HepG2 (cell line): ENCODE results near the gene MATR3. TPM values are rescaled to one million over a fixed set of nuclear protein-coding genes. Genes with fewer than 3 reads are reported as not detected.

ENCODE experiments used
- ATAC-seq: fragments of 200-7000 bp; cut with Tn5 transposase; 3 replicates; pipeline ENCODE4 v1.9.1; 2020; ENCODE audit warnings: mild to moderate bottlenecking, moderate library complexity
- BruUV-seq: library from RNA; stranded (reverse); fragments of 400-500 nt; replicated peaks from 2 replicates; lab custom pipeline; 2021; lab: Mats Ljungman, UMichigan
- CTCF ChIA-PET: fragments of 300-600 bp; formaldehyde crosslinking; extraction: SDS; loops from one replicate; lab custom pipeline; 2021; ENCODE audit warnings: low total read pairs, inconsistent platforms, low intra/inter-chr PET ratio; lab: Yijun Ruan, JAX
- POLR2A ChIA-PET: fragments of 350-600 bp; sonication (Branson Sonifier 250); formaldehyde crosslinking; loops from one replicate; lab custom pipeline; 2020; ENCODE audit warnings: antibody characterized with exemption, inconsistent platforms; lab: Yijun Ruan, JAX
- DNase-seq: peaks from one replicate; pipeline ENCODE4 v3.0.0-alpha.2; 2015; ENCODE audit warnings: low spot score
- FAIRE-seq: peaks from 3 replicates; lab custom pipeline; 2011; peaks lifted over from hg19 to GRCh38; lab: Jason Lieb, UNC
- H2AFZ ChIP-seq: one replicate; pipeline ENCODE4 v1.6.1; 2011; ENCODE audit warnings: low read length, inconsistent platforms
- H3K27ac ChIP-seq: fragments of 300-600 bp; 3 replicates; pipeline ENCODE4 v1.8.0; 2011; ENCODE audit warnings: mixed run types, mild to moderate bottlenecking, mixed read lengths, low read length, inconsistent platforms; ENCODE audit not compliant: insufficient read depth; ENCODE audit errors: extremely low read length
- H3K27me3 ChIP-seq, 2 experiments: fragments of 200-600 bp in 1 of 2; 2 replicates in 1 of 2; 3 replicates in 1 of 2; pipeline versions ENCODE4 v1.6.0 to v1.8.0; 2011; ENCODE audit warnings: low read length in 2 of 2, mild to moderate bottlenecking in 2 of 2, moderate library complexity in 2 of 2, inconsistent platforms in 1 of 2; ENCODE audit not compliant: insufficient read depth in 2 of 2, control insufficient read depth in 1 of 2
- H3K36me3 ChIP-seq, 2 experiments: fragments of 200-600 bp in 1 of 2; replicated peaks in 1 of 2; 2 replicates in 1 of 2; 3 replicates in 1 of 2; pipeline versions ENCODE4 v1.5.1 to v1.8.0; 2011; ENCODE audit warnings: low read length in 2 of 2, inconsistent platforms in 1 of 2; ENCODE audit not compliant: insufficient read depth in 2 of 2, control insufficient read depth in 1 of 2
- H3K4me1 ChIP-seq: 2 replicates; pipeline ENCODE4 v1.5.1; 2012; ENCODE audit warnings: low read length, inconsistent platforms; ENCODE audit not compliant: insufficient read depth
- H3K4me2 ChIP-seq: 2 replicates; pipeline ENCODE4 v1.6.0; 2011; ENCODE audit warnings: low read depth, low read length, inconsistent platforms
- H3K4me3 ChIP-seq, 3 experiments: fragments of 200-600 bp in 1 of 3; sonication (generic), shearing (Covaris generic) in 1 of 3; replicated peaks in 1 of 3; 2 replicates each; pipeline ENCODE4 v1.5.1; 2011 to 2016; ENCODE audit warnings: low read length in 3 of 3, inconsistent platforms in 2 of 3, low read depth in 2 of 3, mild to moderate bottlenecking in 2 of 3, control low read depth in 1 of 3, mixed read lengths in 1 of 3; ENCODE audit not compliant: insufficient read depth in 1 of 3
- H3K79me2 ChIP-seq: one replicate; pipeline ENCODE4 v1.6.1; 2011; ENCODE audit warnings: low read length, inconsistent platforms; ENCODE audit not compliant: insufficient read depth
- H3K9ac ChIP-seq: 2 replicates; pipeline ENCODE4 v1.6.0; 2011; ENCODE audit warnings: mild to moderate bottlenecking, low read depth, low read length, inconsistent platforms; ENCODE audit not compliant: insufficient read depth
- H3K9me3 ChIP-seq: 2 replicates; pipeline ENCODE4 v1.5.1; 2012; ENCODE audit warnings: mild to moderate bottlenecking, low read length
- H4K20me1 ChIP-seq: 2 replicates; pipeline ENCODE4 v1.6.0; 2011; ENCODE audit warnings: inconsistent platforms, mild to moderate bottlenecking, low read length, moderate library complexity; ENCODE audit not compliant: insufficient read depth
- CREB1 ChIP-seq, 2 experiments: fragments of 450-650 bp in 1 of 2; IDR thresholded peaks; 2 replicates each; pipeline ENCODE4 v1.6.1; 2016 to 2017; ENCODE audit warnings: control low read depth in 1 of 2, mild to moderate bottlenecking in 1 of 2, missing compliant biosample characterization in 1 of 2, missing genetic modification characterization in 1 of 2
- DBP ChIP-seq: sonication (generic); formaldehyde crosslinking; IDR thresholded peaks from 2 replicates; pipeline ENCODE4 v1.4.0; 2020; ENCODE audit warnings: missing genetic modification reagents; ENCODE audit errors: not compliant biosample characterization
- ISL2 ChIP-seq: sonication (generic); formaldehyde crosslinking; IDR thresholded peaks from 2 replicates; pipeline ENCODE4 v1.5.0; 2020; ENCODE audit warnings: missing genetic modification reagents
- NFE2 ChIP-seq: sonication (generic); formaldehyde crosslinking; IDR thresholded peaks from 2 replicates; pipeline ENCODE4 v1.4.0; 2020; ENCODE audit warnings: missing genetic modification reagents
- REXO4 ChIP-seq: sonication (generic); formaldehyde crosslinking; IDR thresholded peaks from 2 replicates; pipeline ENCODE4 v1.8.0; 2022; ENCODE audit warnings: missing genetic modification reagents, mild to moderate bottlenecking, borderline replicate concordance
- SRSF9 ChIP-seq: fragments of 200-400 bp; formaldehyde crosslinking; IDR thresholded peaks from 2 replicates; pipeline ENCODE4 v1.6.1; 2018; ENCODE audit warnings: borderline replicate concordance, mild to moderate bottlenecking, low read depth, low read length; ENCODE audit not compliant: insufficient read depth, poor library complexity, severe bottlenecking
- ZC3H13 ChIP-seq: sonication (generic); formaldehyde crosslinking; IDR thresholded peaks from 2 replicates; pipeline ENCODE4 v1.8.1; 2023; ENCODE audit warnings: mild to moderate bottlenecking, missing genetic modification reagents, moderate library complexity
- ZMYM2 ChIP-seq: sonication (generic); formaldehyde crosslinking; IDR thresholded peaks from 2 replicates; pipeline ENCODE4 v1.8.0; 2022; ENCODE audit warnings: mild to moderate bottlenecking, missing genetic modification reagents
- ZMYM4 ChIP-seq: sonication (generic); formaldehyde crosslinking; IDR thresholded peaks from 2 replicates; pipeline ENCODE4 v1.8.1; 2023; ENCODE audit warnings: mild to moderate bottlenecking, missing genetic modification reagents
- ZNF143 ChIP-seq: sonication (generic); formaldehyde crosslinking; IDR thresholded peaks from 2 replicates; pipeline ENCODE4 v1.4.0; 2020; ENCODE audit warnings: missing genetic modification reagents
- ZNF510 ChIP-seq: sonication (generic); formaldehyde crosslinking; IDR thresholded peaks from 2 replicates; pipeline ENCODE4 v1.4.0; 2020; ENCODE audit warnings: low read depth, mild to moderate bottlenecking, missing genetic modification reagents
- ZNF598 ChIP-seq: sonication (generic); formaldehyde crosslinking; IDR thresholded peaks from 2 replicates; pipeline ENCODE4 v1.5.1; 2020; ENCODE audit warnings: mild to moderate bottlenecking, missing genetic modification reagents, borderline replicate concordance
- ZNF615 ChIP-seq: sonication (generic); formaldehyde crosslinking; IDR thresholded peaks from 2 replicates; pipeline ENCODE4 v1.5.0; 2020; ENCODE audit warnings: mild to moderate bottlenecking, missing genetic modification reagents, borderline replicate concordance
- ZSCAN21 ChIP-seq: sonication (generic); formaldehyde crosslinking; IDR thresholded peaks from 2 replicates; pipeline ENCODE4 v1.8.0; 2022; ENCODE audit warnings: mild to moderate bottlenecking, missing genetic modification reagents, moderate library complexity, borderline replicate concordance
- ZSCAN22 ChIP-seq: sonication (generic); formaldehyde crosslinking; IDR thresholded peaks from 2 replicates; pipeline ENCODE4 v1.4.0; 2020; ENCODE audit warnings: mild to moderate bottlenecking, missing genetic modification reagents
- WGBS: methylation state at CpG from one replicate; pipeline ENCODE4 v1.1.6; 2017; ENCODE audit warnings: low lambda C conversion rate; 5-methylcytosine and 5-hydroxymethylcytosine counted together
- in situ Hi-C: cut with HindIII; loops from 2 replicates; pipeline ENCODE4 v1.10.0; 2017; ENCODE audit warnings: low pct_unique_long_range_greater_than_20kb; ENCODE audit not compliant: extremely low pct_ligation_motif_present
- intact Hi-C: fragments of 100-400 bp; cut with micrococcal nuclease; formaldehyde crosslinking; loops from one replicate; pipeline ENCODE4 v1.10.0; 2022; ENCODE audit not compliant: unreplicated experiment
- polyA plus RNA-seq, 8 experiments: library from polyadenylated mRNA; depleted of rRNA in 3 of 8; stranded (reverse) in 7 of 8; unstranded in 1 of 8; fragments of >200 nt; fragmentation: Illumina TruSeq in 4 of 8; extraction: Trizol in 4 of 8; gene quantifications; 2 replicates each; pipeline versions ENCODE4 v1.2.1 to v1.2.3, GENCODE V29; 2011 to 2016; ENCODE audit warnings: low read depth in 4 of 8, missing spikeins in 1 of 8, mixed read lengths in 1 of 8; ENCODE audit not compliant: insufficient read depth in 1 of 8
- total RNA-seq, 5 experiments: library from RNA; depleted of rRNA; stranded (reverse); fragments of >200 nt; fragmentation: Illumina TruSeq; extraction: Trizol; gene quantifications; 2 replicates each; pipeline ENCODE4 v1.2.3, GENCODE V29; 2016; ENCODE audit warnings: low read depth in 1 of 5
- TF ChIP-seq, protein P1 (sequence below): sonication (generic); formaldehyde crosslinking; IDR thresholded peaks from 2 replicates; pipeline ENCODE4 v1.4.0; 2020; ENCODE audit warnings: mild to moderate bottlenecking, missing genetic modification reagents
- TF ChIP-seq, protein P2 (sequence below): sonication (generic); formaldehyde crosslinking; IDR thresholded peaks from 2 replicates; pipeline ENCODE4 v1.9.0; 2021; ENCODE audit warnings: missing genetic modification reagents, borderline replicate concordance
- TF ChIP-seq, protein P3 (sequence below): IDR thresholded peaks from 2 replicates; pipeline ENCODE4 v1.6.1; 2016; ENCODE audit warnings: control low read depth

MATR3 gene
- total and polyA plus RNA-seq, 2 of the 13 experiments (the other 11 are each of a cell fraction or from before 2014, with no cell fraction given) = 94.2 to 341 TPM

- Histone ChIP-seq H3K27me3 (no peaks in the 10 kb centered on the region), H3K9ac (no peak overlapping the region), H4K20me1 (no peaks in the 10 kb centered on the region), H3K79me2 (no peaks in the 10 kb centered on the region), H3K27ac (no peak overlapping the region), H3K4me3 (no peak overlapping the region), H3K4me2 (no peak overlapping the region), H3K4me1 (peaks cover 16% of the 10 kb centered on the region), H2AFZ (no peak overlapping the region), H3K36me3 (peaks cover 0 to 5% of the 10 kb centered on the region in 2 experiments; a peak in 2 of 5 replicates), H3K9me3 (no peaks in the 10 kb centered on the region)
- no peak for DNase-seq
- intact Hi-C loops = no loop called here
- POLR2A ChIA-PET = no interaction called here
- in situ Hi-C loops = no loop called here
- WGBS = 90% methylated on average over 5 of the region's 7 CpGs
- FAIRE-seq = no peak
- no peak for ATAC-seq
- CTCF ChIA-PET = no interaction called here
- no TSS peak for BruUV-seq
- TF ChIP-seq ZSCAN21 (CRISPR knock-in tag) = no peak
- no peak for TF ChIP-seq NFE2 (CRISPR knock-in tag)
- TF ChIP-seq ZMYM4 = no peak
- TF ChIP-seq, protein P1, sequence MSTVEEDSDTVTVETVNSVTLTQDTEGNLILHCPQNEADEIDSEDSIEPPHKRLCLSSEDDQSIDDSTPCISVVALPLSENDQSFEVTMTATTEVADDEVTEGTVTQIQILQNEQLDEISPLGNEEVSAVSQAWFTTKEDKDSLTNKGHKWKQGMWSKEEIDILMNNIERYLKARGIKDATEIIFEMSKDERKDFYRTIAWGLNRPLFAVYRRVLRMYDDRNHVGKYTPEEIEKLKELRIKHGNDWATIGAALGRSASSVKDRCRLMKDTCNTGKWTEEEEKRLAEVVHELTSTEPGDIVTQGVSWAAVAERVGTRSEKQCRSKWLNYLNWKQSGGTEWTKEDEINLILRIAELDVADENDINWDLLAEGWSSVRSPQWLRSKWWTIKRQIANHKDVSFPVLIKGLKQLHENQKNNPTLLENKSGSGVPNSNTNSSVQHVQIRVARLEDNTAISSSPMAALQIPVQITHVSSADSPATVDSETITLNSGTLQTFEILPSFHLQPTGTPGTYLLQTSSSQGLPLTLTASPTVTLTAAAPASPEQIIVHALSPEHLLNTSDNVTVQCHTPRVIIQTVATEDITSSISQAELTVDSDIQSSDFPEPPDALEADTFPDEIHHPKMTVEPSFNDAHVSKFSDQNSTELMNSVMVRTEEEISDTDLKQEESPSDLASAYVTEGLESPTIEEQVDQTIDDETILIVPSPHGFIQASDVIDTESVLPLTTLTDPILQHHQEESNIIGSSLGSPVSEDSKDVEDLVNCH (CRISPR knock-in tag) = no peak
- TF ChIP-seq ZC3H13 (CRISPR knock-in tag) = no peak
- no peak for TF ChIP-seq ISL2 (CRISPR knock-in tag)
- TF ChIP-seq, protein P2, sequence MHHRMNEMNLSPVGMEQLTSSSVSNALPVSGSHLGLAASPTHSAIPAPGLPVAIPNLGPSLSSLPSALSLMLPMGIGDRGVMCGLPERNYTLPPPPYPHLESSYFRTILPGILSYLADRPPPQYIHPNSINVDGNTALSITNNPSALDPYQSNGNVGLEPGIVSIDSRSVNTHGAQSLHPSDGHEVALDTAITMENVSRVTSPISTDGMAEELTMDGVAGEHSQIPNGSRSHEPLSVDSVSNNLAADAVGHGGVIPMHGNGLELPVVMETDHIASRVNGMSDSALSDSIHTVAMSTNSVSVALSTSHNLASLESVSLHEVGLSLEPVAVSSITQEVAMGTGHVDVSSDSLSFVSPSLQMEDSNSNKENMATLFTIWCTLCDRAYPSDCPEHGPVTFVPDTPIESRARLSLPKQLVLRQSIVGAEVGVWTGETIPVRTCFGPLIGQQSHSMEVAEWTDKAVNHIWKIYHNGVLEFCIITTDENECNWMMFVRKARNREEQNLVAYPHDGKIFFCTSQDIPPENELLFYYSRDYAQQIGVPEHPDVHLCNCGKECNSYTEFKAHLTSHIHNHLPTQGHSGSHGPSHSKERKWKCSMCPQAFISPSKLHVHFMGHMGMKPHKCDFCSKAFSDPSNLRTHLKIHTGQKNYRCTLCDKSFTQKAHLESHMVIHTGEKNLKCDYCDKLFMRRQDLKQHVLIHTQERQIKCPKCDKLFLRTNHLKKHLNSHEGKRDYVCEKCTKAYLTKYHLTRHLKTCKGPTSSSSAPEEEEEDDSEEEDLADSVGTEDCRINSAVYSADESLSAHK (CRISPR knock-in tag) = no peak
- TF ChIP-seq DBP = no peak
- no peak for TF ChIP-seq SRSF9
- TF ChIP-seq ZMYM2 (CRISPR knock-in tag) = no peak
- TF ChIP-seq, protein P3, sequence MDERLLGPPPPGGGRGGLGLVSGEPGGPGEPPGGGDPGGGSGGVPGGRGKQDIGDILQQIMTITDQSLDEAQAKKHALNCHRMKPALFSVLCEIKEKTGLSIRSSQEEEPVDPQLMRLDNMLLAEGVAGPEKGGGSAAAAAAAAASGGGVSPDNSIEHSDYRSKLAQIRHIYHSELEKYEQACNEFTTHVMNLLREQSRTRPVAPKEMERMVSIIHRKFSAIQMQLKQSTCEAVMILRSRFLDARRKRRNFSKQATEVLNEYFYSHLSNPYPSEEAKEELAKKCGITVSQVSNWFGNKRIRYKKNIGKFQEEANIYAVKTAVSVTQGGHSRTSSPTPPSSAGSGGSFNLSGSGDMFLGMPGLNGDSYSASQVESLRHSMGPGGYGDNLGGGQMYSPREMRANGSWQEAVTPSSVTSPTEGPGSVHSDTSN (CRISPR knock-in tag) = no peak
- no peak for TF ChIP-seq ZNF598 (CRISPR knock-in tag)
- TF ChIP-seq ZNF510 (CRISPR knock-in tag) = no peak
- no peak for TF ChIP-seq ZNF615 (CRISPR knock-in tag)
- TF ChIP-seq ZNF143 (CRISPR knock-in tag) = no peak
- no peak for TF ChIP-seq CREB1 (IDR thresholded peaks at IDR 0.05)
- no peak for TF ChIP-seq CREB1 (CRISPR knock-in tag; IDR thresholded peaks at IDR 0.05)
- TF ChIP-seq REXO4 = no peak
- TF ChIP-seq ZSCAN22 = no peak
Observed at GRCh38 chr5:139376364-139376763, 82.8 kb downstream of the MATR3 start.
